Suprapubic skin (tissue), 4 donors: Measurements from ENCODE around the gene MRPS7. TPM values are rescaled to one million over a fixed set of nuclear protein-coding genes. Genes with fewer than 3 reads are reported as not detected.
A peak's percentile ranks its signal among the peaks of the same experiment; 100 is the strongest.

ENCODE experiments used
- DNase-seq, 2 donors: peaks; one replicate each; pipeline ENCODE4 v3.0.0-alpha.2; 2019; ENCODE audit warnings: low spot score in 2 of 2
- H3K27ac ChIP-seq: fragments of 200-600 bp; sonication (generic); one replicate; pipeline ENCODE4 v1.5.1; 2019
- H3K27me3 ChIP-seq: fragments of 200-600 bp; sonication (generic); one replicate; pipeline ENCODE4 v1.5.1; 2019
- H3K36me3 ChIP-seq: fragments of 200-600 bp; sonication (generic); one replicate; pipeline ENCODE4 v1.5.1; 2019
- H3K4me1 ChIP-seq: fragments of 200-600 bp; sonication (generic); one replicate; pipeline ENCODE4 v1.5.1; 2019
- H3K4me3 ChIP-seq: fragments of 200-600 bp; sonication (generic); one replicate; pipeline ENCODE4 v1.5.1; 2019; ENCODE audit warnings: mild to moderate bottlenecking
- H3K9me3 ChIP-seq: fragments of 200-600 bp; sonication (generic); one replicate; pipeline ENCODE4 v1.5.1; 2019
- CTCF ChIP-seq, 2 donors: fragments of 200-600 bp in 1 of 2; fragments of 450-650 bp in 1 of 2; sonication (generic) in 1 of 2; IDR thresholded peaks; one replicate each; pipeline ENCODE4 v1.5.1; 2016 to 2019; ENCODE audit warnings: antibody characterized with exemption in 2 of 2, mild to moderate bottlenecking in 1 of 2, moderate library complexity in 1 of 2
- EP300 ChIP-seq: sonication (generic); formaldehyde crosslinking; IDR thresholded peaks from one replicate; pipeline ENCODE4 v1.6.1; 2017; ENCODE audit warnings: antibody characterized with exemption
- POLR2A ChIP-seq, 2 donors: fragments of 450-650 bp; IDR thresholded peaks; one replicate each; pipeline ENCODE4 v1.6.1; 2017; ENCODE audit warnings: antibody characterized with exemption in 2 of 2, mild to moderate bottlenecking in 2 of 2, moderate library complexity in 2 of 2
- POLR2AphosphoS5 ChIP-seq, 3 donors: sonication (generic); formaldehyde crosslinking; IDR thresholded peaks; one replicate each; pipeline ENCODE4 v1.6.1; 2017; ENCODE audit warnings: antibody characterized with exemption in 3 of 3
- WGBS: methylation state at CpG from one replicate; pipeline ENCODE4 v1.1.5; 2018; 5-methylcytosine and 5-hydroxymethylcytosine counted together
- total RNA-seq, 4 donors: library from RNA; depleted of rRNA; stranded (reverse); fragments of >200 nt; gene quantifications; one replicate each; pipeline ENCODE4 v1.1.0, GENCODE V29; 2016

The MRPS7 gene
- total RNA-seq, 4 donors from 2014 or later, result 19.2 to 36.4 (median 29.0) TPM

GRCh38 chr17:75228305-75228704 is 33.4 kb upstream of the MRPS7 start:
- TF ChIP-seq CTCF (IDR thresholded peaks at IDR 0.05) (no peak), EP300 (no peak), POLR2AphosphoS5 (IDR thresholded peaks at IDR 0.05) (no peak)
- H3K36me3 ChIP-seq, result peaks cover 79% of the 10 kb centered on the region
- H3K4me1 ChIP-seq, result no peaks in the 10 kb centered on the region
- no peaks in the 10 kb centered on the region for H3K9me3 ChIP-seq
- H3K27ac ChIP-seq, result peak overlapping the region; percentile 22
- 61% methylated on average over 2 of the region's 2 CpGs for WGBS
- H3K27me3 ChIP-seq, result no peaks in the 10 kb centered on the region
- DNase-seq, result no peak
- no peak overlapping the region for H3K4me3 ChIP-seq

- 83% methylated on average over 4 of the region's 4 CpGs for WGBS
- no peaks in the 10 kb centered on the region for H3K9me3 ChIP-seq
- TF ChIP-seq POLR2AphosphoS5 (IDR thresholded peaks at IDR 0.05) (no peak), POLR2A (IDR thresholded peaks at IDR 0.05) (no peak), CTCF (IDR thresholded peaks at IDR 0.05) (no peak), EP300 (no peak)
- peak overlapping the region; percentile 22 for H3K27ac ChIP-seq
- H3K27me3 ChIP-seq, result no peaks in the 10 kb centered on the region
- no peaks in the 10 kb centered on the region for H3K4me1 ChIP-seq
- no peak for DNase-seq
- H3K4me3 ChIP-seq, result no peak overlapping the region
- H3K36me3 ChIP-seq, result peaks cover 81% of the 10 kb centered on the region
Observed at GRCh38 chr17:75228847-75229246, 32.8 kb upstream of the MRPS7 start.

DNA sequence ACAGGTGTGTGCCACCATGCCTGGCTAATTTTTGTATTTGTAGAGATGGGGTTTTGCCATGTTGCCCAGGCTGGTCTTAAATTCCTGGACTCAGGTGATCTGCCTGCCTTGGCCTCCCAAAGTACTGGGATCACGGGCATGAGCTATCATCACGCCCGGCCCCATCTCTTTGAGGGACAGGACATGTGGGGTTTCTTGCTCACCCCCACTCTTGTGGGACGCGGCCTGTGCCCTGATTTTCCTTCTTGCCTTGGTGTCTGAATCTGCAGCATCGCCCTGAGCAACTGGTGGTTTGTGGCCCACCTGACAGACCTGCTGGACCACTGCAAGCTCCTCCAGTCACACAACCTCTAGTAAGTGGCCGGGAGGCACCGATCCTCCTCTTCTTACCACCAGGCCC is 30.6 kb upstream of the MRPS7 start:
- H3K36me3 ChIP-seq, result peaks cover 82% of the 10 kb centered on the region

DNA sequence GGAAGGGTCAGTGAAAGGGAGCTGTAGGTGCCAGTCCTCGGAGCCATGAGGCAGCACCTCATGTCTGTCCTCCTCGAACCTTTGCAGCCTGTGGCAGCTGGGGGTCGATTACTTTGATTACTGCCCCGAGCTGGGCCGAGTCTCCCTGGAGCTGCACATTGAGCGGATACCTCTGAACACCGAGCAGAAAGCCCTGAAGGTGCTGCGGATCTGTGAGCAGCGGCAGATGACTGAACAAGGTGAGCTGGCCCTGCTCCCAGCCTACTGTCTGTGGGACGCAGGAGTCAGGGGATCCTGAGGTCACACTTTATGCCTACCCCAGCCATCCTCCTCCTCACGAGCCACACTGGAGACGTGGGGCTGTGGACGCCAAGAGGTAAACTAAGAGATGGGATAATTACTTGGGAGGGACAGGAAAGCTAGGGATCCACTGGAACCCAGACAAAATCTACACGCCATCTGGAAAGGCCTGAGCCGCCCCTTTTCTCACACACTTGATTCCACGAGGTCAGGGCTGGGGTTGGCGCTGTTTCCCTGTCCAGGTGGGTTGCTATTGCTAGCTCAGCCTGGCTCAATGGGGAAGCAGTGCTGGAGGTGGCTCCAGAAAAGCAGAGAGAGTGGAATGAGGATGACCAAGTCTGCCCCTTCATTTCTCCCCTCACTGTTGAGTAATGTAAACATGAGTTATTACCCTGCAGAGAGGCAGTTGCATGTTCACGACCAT is 29.8 kb upstream of the MRPS7 start:
- 93% methylated on average over 17 of the region's 18 CpGs for WGBS
- no peak overlapping the region for H3K27ac ChIP-seq
- H3K36me3 ChIP-seq, result peaks cover 81% of the 10 kb centered on the region
- DNase-seq, result no peak
- no peaks in the 10 kb centered on the region for H3K4me1 ChIP-seq
- TF ChIP-seq CTCF (IDR thresholded peaks at IDR 0.05), result no peak
- no peak for TF ChIP-seq EP300
- no peak for TF ChIP-seq POLR2A (IDR thresholded peaks at IDR 0.05)
- no peak for TF ChIP-seq POLR2AphosphoS5 (IDR thresholded peaks at IDR 0.05)
- H3K4me3 ChIP-seq, result no peak overlapping the region
- no peaks in the 10 kb centered on the region for H3K27me3 ChIP-seq
- H3K9me3 ChIP-seq, result no peaks in the 10 kb centered on the region

More for the DNA sequence above, 30.6 kb upstream of the MRPS7 start:
- Histone ChIP-seq H3K9me3 (no peaks in the 10 kb centered on the region), H3K4me1 (no peaks in the 10 kb centered on the region), H3K27me3 (no peaks in the 10 kb centered on the region), H3K27ac (no peak overlapping the region), H3K4me3 (no peak overlapping the region)
- TF ChIP-seq POLR2A (IDR thresholded peaks at IDR 0.05) (no peak), POLR2AphosphoS5 (IDR thresholded peaks at IDR 0.05) (no peak), EP300 (no peak), CTCF (IDR thresholded peaks at IDR 0.05) (no peak)
- DNase-seq, result no peak
- 89% methylated on average over 8 of the region's 8 CpGs for WGBS

DNA sequence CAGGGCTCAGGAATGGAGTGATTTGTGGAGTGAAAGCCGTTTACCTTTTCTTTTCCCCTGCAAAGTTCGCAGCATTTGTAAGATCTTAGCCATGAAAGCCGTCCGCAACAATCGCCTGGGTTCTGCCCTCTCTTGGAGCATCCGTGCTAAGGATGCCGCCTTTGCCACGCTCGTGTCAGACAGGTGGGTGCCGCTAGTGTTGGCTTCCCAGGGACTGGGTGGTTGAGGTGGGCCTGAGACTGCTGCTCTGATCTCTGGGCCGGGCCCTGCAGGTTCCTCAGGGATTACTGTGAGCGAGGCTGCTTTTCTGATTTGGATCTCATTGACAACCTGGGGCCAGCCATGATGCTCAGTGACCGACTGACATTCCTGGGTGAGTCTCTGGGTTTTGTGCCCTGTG is 28.9 kb upstream of the MRPS7 start:
- TF ChIP-seq CTCF (IDR thresholded peaks at IDR 0.05) (no peak), EP300 (no peak), POLR2A (IDR thresholded peaks at IDR 0.05) (no peak), POLR2AphosphoS5 (IDR thresholded peaks at IDR 0.05) (no peak)
- Histone ChIP-seq H3K36me3 (peaks cover 88% of the 10 kb centered on the region), H3K4me1 (no peaks in the 10 kb centered on the region), H3K27ac (no peak overlapping the region), H3K4me3 (no peak overlapping the region), H3K9me3 (no peaks in the 10 kb centered on the region), H3K27me3 (no peaks in the 10 kb centered on the region)
- DNase-seq, result no peak
- WGBS, result 89% methylated on average over 12 of the region's 13 CpGs
